ENCODE data around the gene LSM6. TPM values are rescaled to one million over a fixed set of nuclear protein-coding genes. Genes with fewer than 3 reads are reported as not detected.

Gene LSM6
- total RNA-seq, 1 experiment from 2014 or later: 78.3 TPM

- Mint-ChIP-seq H3K27me3 (ENCODE audit: low read depth) (no peaks in the 10 kb centered on the region), H3K9me3 (no peaks in the 10 kb centered on the region), H3K36me3 (ENCODE audit: insufficient read depth in 1 of 3, low read depth in 3 of 3) (no peaks in the 10 kb centered on the region), H3K27ac (no peak overlapping the region), H3K4me1 (peaks cover 17 to 18% of the 10 kb centered on the region in 2 experiments), H3K4me3 (no peak overlapping the region)
- H3K9ac ChIP-seq (ENCODE audit: extremely low read depth, insufficient read length, low read length): no peak overlapping the region
- no peak overlapping the region for H4K5ac ChIP-seq (ENCODE audit: insufficient read length, low read depth, low read length)
- H3K23ac ChIP-seq (ENCODE audit: insufficient read length, low read depth, low read length): no peak overlapping the region
- no peak overlapping the region for H2AFZ ChIP-seq (ENCODE audit: low read length)
- H2BK15ac ChIP-seq (ENCODE audit: low read depth, low read length): no peak overlapping the region
- no peak overlapping the region for H2BK5ac ChIP-seq (ENCODE audit: insufficient read length, low read length)
- no peak overlapping the region for H2BK12ac ChIP-seq (ENCODE audit: insufficient read length, low read depth, low read length)
- no peaks in the 10 kb centered on the region for H3K79me2 ChIP-seq (ENCODE audit: insufficient read depth, low read length)
- no peaks in the 10 kb centered on the region for H3K27me3 ChIP-seq (ENCODE audit: insufficient read depth, low read length)
- no peaks in the 10 kb centered on the region for H3K79me1 ChIP-seq (ENCODE audit: insufficient read depth, low read depth, low read length, poor library complexity, severe bottlenecking)
- TF ChIP-seq CTCF (conservative IDR thresholded peaks at IDR 0.05): no peak
- H2BK20ac ChIP-seq (ENCODE audit: low read depth, low read length, poor library complexity, severe bottlenecking): no peak overlapping the region
- no peak overlapping the region for H2BK120ac ChIP-seq (ENCODE audit: low read depth, low read length, poor library complexity, severe bottlenecking)
- H3K18ac ChIP-seq (ENCODE audit: insufficient read length, low read depth, low read length): no peak overlapping the region
- no peaks in the 10 kb centered on the region for H3K23me2 ChIP-seq (ENCODE audit: insufficient read length, low read depth, low read length, poor library complexity, severe bottlenecking)
- 0 out of 2 replicates have a peak, but pooled peaks cover 3% of the 10 kb centered on the region for H3K4me1 ChIP-seq (ENCODE audit: insufficient read depth, low read length)
- H3K4ac ChIP-seq (ENCODE audit: low read depth, low read length): no peak overlapping the region
- no peaks in the 10 kb centered on the region for H3K9me3 ChIP-seq (ENCODE audit: control insufficient read depth, low read depth, low read length)
- H3K56ac ChIP-seq (ENCODE audit: insufficient read length, low read depth, low read length): no peak overlapping the region
- H3T11ph ChIP-seq (ENCODE audit: low read length): no peak overlapping the region
- no peak overlapping the region for H3K4me2 ChIP-seq (ENCODE audit: insufficient read depth, insufficient read length, low read length)
- no peak overlapping the region for H2AK5ac ChIP-seq (ENCODE audit: insufficient read length, low read length)
- H4K91ac ChIP-seq (ENCODE audit: insufficient read length, low read depth, low read length): no peak overlapping the region
- no peak overlapping the region for H4K8ac ChIP-seq (replicated peaks; ENCODE audit: insufficient read length, low read depth, low read length)
- H3K14ac ChIP-seq (ENCODE audit: insufficient read depth, low read length): no peak overlapping the region
- no CpG with 5 or more reads among the region's 2 CpGs for WGBS (ENCODE audit: extremely low coverage, insufficient read length, low lambda C conversion rate)
- DNase-seq: no peak
- no peaks in the 10 kb centered on the region for H4K20me1 ChIP-seq (ENCODE audit: control insufficient read depth, insufficient read depth, insufficient read length)
- no peak overlapping the region for H3K27ac ChIP-seq (ENCODE audit: insufficient read length, low read depth, low read length)
These were observed 21.5 kb upstream of the LSM6 start for GRCh38 chr4:146154057-146154456.
